Activated CD4-positive, alpha-beta T cell treated with anti-CD3 and anti-CD28 coated beads, Interleukin-2, Interleukin-6, amounts not matched to agents 100 ng/mL and 50 ng/mL, durations not matched to agents 16 hours and 8 hours (primary cell): ENCODE measurements around the gene PTPN4.
A peak's percentile ranks its signal among the peaks of the same experiment; 100 is the strongest.

Experiments
- DNase-seq: peaks from one replicate; pipeline ENCODE4 v3.0.0-alpha.2; 2020

The PTPN4 gene

GRCh38 chr2:119814216-119814615, 54.5 kb downstream of the PTPN4 start:
- DNase-seq = no peak

GRCh38 chr2:119818792-119819191, 59.1 kb downstream of the PTPN4 start:
- DNase-seq = no peak

DNA sequence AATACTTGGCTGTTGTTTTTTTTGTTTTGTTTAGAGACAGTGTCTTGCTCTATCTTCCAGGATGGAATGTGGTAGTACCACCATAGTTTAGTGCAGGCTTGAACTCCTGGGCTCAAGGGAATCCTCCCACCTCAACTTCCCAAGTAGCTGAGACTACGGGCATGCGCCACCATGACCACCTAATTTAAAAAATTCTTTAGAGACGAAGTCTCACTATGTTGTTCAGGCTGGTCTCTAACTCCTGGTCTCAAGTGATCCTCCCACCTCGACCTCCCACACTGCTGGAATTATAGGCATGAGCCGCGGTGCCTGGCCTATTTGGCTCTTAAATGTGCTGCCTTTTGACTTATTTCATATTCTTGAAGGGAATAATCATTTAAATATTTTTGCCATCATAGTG, 60.1 kb downstream of the PTPN4 start:
- DNase-seq = no peak

GRCh38 chr2:119820275-119820674, 60.6 kb downstream of the PTPN4 start:
- no peak for DNase-seq

GRCh38 chr2:119821266-119821665, 61.5 kb downstream of the PTPN4 start:
- DNase-seq = peak; percentile 28

DNA sequence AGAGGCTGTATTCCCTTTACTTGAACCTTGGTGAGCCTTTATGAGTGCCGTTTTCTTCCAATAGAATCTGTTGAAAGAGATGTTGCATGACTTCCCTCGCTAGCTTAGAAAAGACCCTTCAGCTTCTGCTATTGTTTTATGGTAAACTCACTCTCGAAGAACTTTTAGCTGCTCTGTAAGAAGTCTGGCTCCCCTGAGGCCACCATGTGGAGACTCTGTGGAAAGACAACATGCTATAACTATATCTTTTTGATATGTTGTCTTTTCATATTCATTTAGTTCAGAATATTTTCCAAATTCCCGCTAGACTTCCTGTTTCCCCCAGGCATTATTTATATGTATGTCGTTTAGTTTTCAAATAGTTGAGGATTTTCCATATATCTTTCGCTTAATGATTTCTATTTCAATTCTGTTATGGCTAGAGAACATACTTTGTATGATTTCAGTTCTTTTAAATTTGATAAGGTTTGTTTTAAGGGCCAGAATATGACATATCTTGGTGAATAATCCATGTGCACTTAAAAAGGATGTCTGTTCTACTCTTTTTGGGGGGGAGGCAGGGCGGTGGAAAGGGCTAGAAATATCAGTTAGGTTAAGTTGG, 64.1 kb downstream of the PTPN4 start:
- DNase-seq = peak; percentile 36

- DNase-seq = peak; percentile 33
These were observed 66.7 kb downstream of the PTPN4 start for GRCh38 chr2:119826370-119826961.

GRCh38 chr2:119827866-119828507, 68.3 kb downstream of the PTPN4 start:
- DNase-seq = peak; percentile 14

- no peak for DNase-seq
These were observed 76.9 kb downstream of the PTPN4 start for GRCh38 chr2:119836455-119837142.

- DNase-seq = no peak
These were observed 77.6 kb downstream of the PTPN4 start for GRCh38 chr2:119837350-119837749.

- no peak for DNase-seq
These were observed 78.0 kb downstream of the PTPN4 start for GRCh38 chr2:119837759-119838158.

DNA sequence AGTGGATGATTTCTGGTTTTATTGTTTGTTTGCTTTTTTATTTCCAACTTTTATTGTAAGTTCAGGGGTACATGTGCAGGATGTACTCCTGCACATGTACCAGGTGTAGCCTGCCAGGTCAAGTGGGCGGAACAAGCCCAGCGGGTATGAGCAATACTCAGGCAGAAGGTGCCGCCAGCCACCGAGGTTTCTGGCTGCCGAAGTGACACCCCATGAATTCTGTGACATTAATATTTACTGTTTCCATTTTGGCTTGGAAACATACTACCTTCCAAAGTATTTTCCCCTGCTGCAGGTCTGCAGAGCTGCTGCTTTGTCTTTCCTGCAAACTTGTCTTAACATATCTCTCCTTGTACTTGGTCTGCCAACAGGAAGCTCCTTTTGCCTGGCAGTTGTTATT, 78.5 kb downstream of the PTPN4 start:
- DNase-seq = no peak

DNA sequence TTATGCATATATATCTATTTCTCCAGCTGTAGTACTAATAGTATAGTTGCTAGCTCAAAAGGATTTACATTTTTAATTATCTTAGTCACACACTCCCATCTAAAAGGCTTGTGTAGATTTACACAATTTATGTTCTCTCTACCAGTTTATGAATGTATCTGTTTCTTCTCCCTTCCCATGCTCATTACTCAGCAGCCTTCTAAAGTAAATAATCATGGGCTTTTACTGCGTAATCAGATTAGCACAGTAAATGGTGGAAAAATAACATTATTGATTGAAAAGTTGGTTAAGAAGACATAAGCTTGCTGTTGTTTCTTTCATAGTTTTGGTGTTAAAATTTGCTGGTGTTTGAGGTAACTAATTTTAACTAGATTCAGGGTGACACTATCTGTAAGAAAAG, 81.8 kb downstream of the PTPN4 start:
- DNase-seq = no peak

DNA sequence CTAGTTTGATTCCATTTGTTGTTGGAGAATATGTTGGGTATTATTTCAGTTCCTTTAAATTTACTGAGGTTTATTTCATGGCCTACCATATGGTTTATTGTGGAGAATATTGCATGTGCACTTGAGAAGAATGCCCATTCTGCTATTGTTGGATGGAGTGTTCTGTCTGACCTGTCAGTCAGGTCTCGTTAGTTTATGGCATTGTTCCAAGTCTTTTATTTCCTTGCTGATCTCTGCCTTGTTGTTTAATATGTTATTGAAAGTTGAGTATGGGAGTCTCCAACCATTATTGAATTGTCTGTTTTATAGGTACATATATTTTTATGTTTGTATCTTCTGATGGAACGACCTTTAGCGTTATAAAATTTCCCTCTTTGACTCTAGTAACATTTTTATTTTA, 86.3 kb downstream of the PTPN4 start:
- no peak for DNase-seq

- DNase-seq = no peak
These were observed 90.3 kb downstream of the PTPN4 start for GRCh38 chr2:119849838-119850565.

GRCh38 chr2:119852214-119852613, 92.5 kb downstream of the PTPN4 start:
- DNase-seq = no peak

GRCh38 chr2:119853777-119854399, 94.2 kb downstream of the PTPN4 start:
- no peak for DNase-seq

DNA sequence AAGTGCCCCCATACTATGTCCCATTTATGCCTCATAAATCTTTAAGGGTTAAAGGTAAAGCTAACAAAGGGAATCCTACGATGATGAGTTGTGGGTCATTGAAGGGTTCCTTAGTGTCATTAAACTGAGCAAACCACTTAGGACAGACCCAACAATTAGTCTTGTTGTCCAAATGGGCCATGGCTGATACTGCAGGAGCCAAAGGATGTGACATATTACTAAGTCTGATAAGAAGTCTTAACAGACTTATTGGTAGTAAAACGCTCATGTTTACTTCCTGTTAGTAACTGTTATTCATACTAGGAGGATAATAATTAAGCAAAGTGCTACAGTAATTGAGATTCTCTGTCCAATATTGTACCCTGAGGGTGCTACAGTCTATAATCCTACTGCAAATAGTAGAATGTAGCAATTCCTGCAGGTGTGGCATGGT, 96.8 kb downstream of the PTPN4 start:
- no peak for DNase-seq

GRCh38 chr2:119857742-119858141, 98.0 kb downstream of the PTPN4 start:
- no peak for DNase-seq

DNA sequence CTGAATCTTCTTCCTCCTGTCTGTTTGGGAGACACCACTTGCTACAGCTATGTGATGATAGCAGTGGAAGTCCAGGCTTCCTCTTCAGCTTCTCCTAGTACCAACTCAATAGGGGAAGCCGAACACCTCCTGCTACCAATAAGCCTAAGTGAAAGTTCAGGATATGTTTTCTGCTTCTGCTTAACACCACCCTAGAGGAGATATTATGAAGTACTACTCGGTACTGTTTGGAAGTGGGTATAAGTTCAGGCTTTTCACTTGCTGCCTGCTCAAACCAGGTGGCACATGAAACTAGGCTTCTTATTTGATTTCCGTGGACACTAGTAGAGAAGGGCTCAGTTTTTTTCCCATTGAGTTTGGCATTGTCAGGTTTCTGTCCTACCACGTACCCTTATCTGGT, 99.8 kb downstream of the PTPN4 start:
- DNase-seq = no peak

DNA sequence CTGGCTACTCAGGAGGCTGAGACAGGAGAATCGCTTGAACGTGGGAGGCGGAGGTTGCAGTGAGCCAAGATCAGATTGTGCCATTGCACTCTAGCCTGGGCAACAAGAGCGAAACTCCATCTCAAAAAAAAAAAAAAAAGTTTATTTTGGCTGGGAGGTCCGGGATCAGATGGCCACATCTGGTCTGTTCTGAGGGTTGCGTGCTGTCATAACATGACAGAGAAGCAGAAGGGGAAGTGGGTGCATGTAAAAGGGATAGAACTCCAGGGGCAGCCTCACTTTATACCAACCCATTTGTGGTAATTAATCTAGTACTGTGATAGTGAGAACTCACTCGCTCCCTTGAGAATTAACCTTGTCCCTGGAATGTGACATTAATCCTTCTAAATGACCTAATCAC, 101.2 kb downstream of the PTPN4 start:
- no peak for DNase-seq

GRCh38 chr2:119862127-119862889, 102.6 kb downstream of the PTPN4 start:
- DNase-seq = peak; percentile 57
